Renal cortical epithelial cell (primary cell): Measurements from ENCODE around the gene FOXN4. TPM values are rescaled to one million over a fixed set of nuclear protein-coding genes. Genes with fewer than 3 reads are reported as not detected.

Source experiments
- DNase-seq: peaks from one replicate; pipeline ENCODE4 v3.0.0-alpha.2; 2011; ENCODE audit warnings: low read depth
- total RNA-seq: library from RNA; depleted of rRNA; stranded (reverse); fragments of >200 nt; gene quantifications from 2 replicates; pipeline ENCODE4 v1.2.3, GENCODE V29; 2014

Gene FOXN4
- total RNA-seq, 1 donor from 2014 or later = not detected

GRCh38 chr12:109259545-109259895 is 49.6 kb downstream of the FOXN4 start:
- no peak for DNase-seq

DNA sequence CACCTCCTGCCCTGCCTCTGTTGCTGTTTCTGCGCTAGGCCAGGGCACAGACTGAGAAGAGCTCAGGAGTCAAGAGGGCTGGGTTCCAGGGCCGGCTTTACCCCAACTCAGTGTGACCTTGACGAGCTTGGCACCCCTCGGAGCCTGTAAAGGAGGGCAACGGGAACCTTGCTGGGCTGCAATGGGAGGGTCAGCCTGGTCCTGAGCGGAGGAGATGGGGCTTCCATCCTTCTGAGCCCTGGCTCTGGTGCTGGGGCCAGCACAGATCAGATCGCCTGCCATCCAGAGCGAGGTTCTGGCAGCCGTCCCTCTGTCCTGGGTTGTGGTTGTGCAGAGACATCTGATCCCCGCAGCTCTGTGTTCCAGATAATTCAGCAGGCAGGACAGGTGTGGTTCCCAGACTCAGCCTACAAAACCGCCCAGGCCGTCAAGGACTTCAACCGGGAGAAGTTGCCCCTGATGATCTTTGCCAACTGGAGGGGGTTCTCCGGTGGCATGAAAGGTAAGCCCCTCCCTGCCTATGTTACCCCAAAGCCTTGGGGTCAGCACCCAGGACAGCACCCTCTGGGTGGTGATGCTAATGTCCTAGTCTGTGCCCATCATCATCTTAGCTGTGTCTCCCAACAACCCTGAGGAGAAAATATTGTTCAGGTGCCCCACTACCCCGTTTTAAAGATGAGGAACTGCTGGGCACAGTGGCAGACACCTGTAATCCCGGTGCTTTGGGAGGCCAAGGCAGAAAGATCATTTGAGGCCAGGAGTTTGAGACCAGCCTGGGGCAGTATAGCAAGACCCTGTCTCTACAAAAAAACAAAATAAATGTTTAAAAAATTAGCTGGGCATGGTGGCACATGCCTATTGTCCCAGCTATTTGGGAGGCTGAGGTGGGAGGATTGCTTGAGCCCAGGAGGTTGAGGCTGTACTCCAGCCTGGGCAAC is 50.2 kb downstream of the FOXN4 start:
- no peak for DNase-seq

- DNase-seq = no peak
Observed at GRCh38 chr12:109258201-109258600, 50.9 kb downstream of the FOXN4 start.

DNA sequence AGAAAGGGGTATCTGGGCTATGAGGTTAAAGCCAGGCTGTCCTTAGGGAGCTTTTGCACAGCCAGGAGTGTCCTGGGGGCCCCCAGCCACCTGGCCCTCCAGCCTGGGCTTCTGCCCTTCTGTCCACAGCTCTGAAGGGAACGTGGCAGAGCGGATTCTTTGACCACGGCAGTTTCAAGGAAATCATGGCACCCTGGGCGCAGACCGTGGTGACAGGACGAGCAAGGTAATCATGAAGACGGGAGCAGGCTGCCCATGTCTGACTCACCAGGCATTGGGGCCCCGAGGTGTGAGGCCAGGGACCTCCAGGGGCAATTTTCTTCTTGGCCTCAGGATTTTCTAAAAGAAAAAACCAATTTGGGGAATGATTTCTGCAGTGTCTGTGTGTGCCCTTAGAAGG is 53.1 kb downstream of the FOXN4 start:
- DNase-seq = no peak

DNA sequence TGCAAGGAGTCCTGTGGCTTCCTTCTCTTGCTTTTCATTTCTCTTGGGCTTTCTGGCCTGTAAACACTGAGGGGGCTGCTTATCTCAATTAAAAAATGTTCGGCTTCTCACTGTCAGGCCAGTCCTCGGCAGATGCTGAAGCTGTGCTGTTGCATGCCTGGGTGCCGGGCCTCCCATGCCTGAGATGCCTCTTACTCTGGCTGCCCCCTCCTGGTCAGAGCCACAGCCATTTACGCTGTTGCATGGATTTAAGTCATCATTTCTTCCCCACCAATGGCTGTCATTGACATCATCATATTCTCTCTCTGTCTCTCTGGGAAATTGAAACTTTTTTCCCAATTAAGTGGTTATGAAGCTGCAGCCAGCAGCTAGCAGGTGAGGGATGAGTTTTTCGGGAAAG is 53.7 kb downstream of the FOXN4 start:
- DNase-seq = no peak

DNA sequence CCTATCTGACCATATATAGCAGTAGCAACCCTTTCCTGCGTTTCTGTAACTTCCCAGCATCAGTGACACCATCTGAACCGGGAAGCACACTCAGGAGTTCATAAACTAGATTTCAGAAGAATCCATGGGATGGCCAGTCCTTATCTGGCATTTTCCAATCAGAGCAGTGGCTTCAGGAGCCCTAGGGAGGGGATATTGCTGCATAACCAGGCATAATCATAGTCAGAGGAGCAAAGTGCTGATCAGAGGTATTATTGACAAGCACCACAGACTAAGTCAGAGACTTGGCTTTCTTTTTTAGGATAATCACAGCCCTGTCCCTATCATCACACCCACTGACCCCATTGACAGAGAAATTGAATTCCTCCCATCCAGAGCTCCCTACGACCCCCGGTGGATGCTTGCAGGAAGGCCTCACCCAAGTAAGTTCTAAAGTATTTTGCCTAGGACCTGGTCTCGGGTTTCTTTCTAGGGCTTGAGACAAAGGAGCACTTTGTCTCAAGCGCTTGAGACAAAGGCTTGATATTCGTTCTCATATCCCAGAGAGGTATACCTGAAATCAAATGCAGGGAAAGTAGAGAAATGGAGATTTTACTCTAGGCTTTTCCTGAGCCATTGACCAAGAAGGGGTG is 55.1 kb downstream of the FOXN4 start:
- no peak for DNase-seq

- no peak for DNase-seq
Observed at GRCh38 chr12:109252799-109253198, 56.3 kb downstream of the FOXN4 start.

GRCh38 chr12:109250523-109250922 is 58.6 kb downstream of the FOXN4 start:
- DNase-seq = no peak

DNA sequence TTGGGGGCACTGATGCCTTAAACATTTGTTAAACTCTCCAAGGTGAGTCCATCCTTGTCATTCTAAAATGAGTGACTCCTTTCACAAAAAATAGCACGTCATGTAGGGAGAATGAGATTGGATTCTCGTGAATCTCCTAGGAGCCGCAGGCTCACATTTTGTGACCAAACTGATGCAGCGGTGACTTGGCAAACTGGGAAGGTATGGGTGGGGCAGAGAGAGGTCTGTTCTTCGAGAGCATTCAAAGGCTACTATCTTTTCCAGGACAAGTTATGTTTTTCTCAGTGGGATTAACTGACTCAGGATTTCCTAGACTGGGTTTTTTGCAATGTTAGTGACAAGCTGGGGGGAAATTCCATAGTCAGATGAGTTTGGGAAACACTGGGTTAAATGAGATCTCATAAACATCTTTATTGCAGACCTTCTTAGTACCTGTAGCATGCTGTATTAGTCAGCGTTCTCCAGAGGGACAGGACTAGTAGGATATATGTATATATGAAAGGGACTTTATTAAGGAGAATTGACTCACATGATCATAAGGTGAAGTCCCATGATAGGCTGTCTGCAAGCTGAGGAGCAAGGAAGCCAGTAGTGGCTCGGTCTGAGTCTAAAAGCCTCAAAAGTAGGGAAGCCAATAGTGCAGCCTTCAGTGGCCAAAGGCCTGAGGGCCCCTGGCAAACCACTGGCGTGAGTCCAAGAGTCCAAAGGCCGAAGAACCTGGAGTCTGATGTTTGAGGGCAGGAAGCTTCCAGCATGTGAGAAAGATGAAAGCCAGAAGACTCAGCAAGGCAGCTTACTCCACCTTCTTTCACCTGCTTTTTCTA is 61.0 kb downstream of the FOXN4 start:
- peak; percentile 25 for DNase-seq

GRCh38 chr12:109246221-109246620 is 62.9 kb downstream of the FOXN4 start:
- DNase-seq = no peak

DNA sequence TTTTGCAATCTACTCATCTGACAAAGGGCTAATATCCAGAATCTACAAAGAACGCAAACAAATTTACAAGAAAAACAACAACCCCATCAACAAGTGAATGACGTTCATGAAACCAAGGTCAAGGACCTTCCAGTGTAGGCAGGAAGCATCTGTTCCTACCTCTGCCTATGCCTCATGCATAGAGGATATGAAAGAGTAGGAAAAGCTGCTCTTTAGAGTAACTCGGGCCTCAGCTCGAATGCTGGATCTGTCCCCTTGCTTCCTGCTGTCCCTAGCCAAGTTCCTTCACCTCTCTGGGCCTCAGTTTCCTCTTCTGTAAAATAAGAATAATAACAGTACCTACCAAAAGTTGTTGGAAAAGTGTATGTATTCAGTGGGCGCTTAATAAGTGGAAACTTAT is 65.0 kb downstream of the FOXN4 start:
- no peak for DNase-seq

- DNase-seq = no peak
Observed at GRCh38 chr12:109241936-109242335, 67.1 kb downstream of the FOXN4 start.

- no peak for DNase-seq
Observed at GRCh38 chr12:109240365-109240764, 68.7 kb downstream of the FOXN4 start.

DNA sequence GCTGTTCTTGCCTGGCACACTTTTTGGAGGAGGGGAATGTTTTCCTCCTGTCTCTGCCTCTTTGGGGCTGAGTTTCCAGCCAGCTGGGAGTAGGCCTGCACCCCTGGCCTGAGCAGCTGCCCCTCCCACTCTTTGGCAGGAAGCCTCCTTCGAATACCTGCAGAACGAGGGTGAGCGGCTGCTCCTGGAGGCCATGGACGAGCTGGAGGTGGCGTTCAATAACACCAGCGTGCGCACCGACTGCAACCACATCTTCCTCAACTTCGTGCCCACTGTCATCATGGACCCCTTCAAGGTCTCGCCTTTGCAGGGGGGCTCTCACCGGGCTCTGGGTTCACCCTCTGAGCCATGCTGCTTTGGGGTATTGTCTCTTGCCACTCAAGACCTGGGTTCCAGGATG is 69.4 kb downstream of the FOXN4 start:
- DNase-seq = no peak

DNA sequence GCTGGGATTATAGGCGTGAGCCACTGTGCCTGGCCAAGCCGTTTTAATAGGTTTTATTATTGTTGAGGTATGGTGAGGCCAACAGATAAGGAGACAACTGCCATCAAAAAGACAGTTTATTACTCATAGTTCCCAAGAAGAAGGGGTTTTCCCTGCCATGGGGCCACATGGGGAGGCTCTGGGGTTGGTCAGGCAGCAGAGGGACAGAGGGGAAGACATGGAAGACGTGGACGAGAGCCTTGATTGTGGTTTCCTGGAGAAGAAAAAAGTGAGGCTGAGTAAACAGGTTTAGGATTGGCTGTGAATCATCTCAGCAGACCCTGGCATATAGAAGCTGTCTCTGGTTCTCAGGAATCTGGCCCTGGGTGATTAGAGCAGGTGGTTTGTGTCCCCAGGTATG is 69.9 kb downstream of the FOXN4 start:
- DNase-seq = no peak

GRCh38 chr12:109236257-109236656 is 72.8 kb downstream of the FOXN4 start:
- no peak for DNase-seq

DNA sequence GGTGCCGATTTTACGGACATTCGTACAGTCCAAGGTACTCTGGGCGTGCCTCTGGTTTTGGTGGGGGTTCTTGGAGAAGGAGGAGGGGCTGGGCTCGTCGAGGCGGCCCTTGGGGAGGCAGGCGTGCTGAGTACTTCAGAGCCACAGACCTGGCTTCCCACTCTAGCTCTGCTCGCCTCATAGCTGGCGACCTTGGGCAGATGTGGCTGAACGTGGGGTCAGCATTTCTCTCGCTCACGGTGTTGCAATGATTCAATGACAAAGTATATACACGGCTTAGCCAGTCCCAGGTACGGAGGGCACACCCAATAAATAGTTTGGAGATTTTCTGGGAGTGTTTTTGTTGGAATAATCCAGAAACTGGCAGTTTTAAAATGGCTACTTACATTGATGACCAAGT is 75.1 kb downstream of the FOXN4 start:
- no peak for DNase-seq

- DNase-seq = no peak
Observed at GRCh38 chr12:109232731-109233130, 76.4 kb downstream of the FOXN4 start.

DNA sequence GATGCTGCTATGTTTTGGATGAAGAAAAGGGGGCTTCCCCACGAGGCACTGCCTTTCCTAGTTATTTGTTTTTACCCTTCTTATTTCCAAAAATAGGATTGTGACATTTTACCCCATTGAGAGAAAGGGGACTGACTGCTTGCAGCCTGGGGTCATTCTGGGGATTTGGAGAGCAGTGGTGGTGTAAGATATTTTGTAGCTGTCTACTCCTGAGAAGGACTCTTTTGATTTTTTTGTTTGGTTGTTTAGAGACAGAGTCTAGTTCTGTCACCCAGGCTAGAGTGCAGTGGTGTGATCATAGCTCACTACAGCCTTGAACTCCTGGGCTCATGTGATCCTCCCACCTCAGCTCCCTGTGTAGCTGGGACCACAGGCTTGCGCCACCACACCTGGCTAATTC is 78.9 kb downstream of the FOXN4 start:
- DNase-seq = no peak

DNA sequence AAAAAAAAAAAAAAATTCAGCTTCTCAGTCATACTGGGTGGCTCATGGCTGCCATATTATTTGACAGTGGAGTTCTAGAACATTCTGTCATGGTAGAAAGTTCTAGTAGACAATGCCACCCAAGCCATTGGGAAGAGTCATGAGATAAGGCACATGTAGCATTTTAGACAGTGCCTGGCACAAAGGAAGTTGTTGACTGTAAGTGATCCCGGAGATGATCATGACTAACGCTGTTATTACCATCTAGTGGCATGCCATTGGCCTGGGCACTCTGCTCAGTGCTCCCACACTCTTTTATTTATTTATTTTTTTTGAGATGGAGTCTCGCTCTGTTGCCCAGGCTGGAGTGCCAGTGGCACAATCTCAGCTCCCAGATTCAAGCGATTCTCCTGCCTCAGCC is 80.4 kb downstream of the FOXN4 start:
- no peak for DNase-seq
